ENCODE data around the gene CALML6. TPM values are rescaled to one million over a fixed set of nuclear protein-coding genes. Genes with fewer than 3 reads are reported as not detected.

Gene CALML6
- 0.18 and 0.32 TPM in 2 replicates for total RNA-seq

GRCh38 chr1:1914971-1915692, at the start of gene CALML6:
Gene CALML6 (plus strand): TSS chr1:1915260. CDS start chr1:1915281, 21 bp downstream.
- Mint-ChIP-seq H3K4me3 (ENCODE audit: low read depth) (no peak within 1 kb of the TSS), H3K9me3 (no peaks in the 10 kb centered on the region), H3K27ac (no peak within 1 kb of the TSS), H3K27me3 (ENCODE audit: low read depth) (peaks cover 1% of the 10 kb centered on the region), H3K36me3 (ENCODE audit: low read depth) (no peaks in the 10 kb centered on the region), H3K4me1 (ENCODE audit: low read depth) (peaks cover 4% of the 10 kb centered on the region)
- no peak for DNase-seq (ENCODE audit: low spot score)
- intact Hi-C loops (cut with micrococcal nuclease) = loop anchor here (10.0 kb wide), 1 partner anchor 220 kb away; no protein-coding TSS in a partner anchor

GRCh38 chr1:1867164-1867563, 47.9 kb upstream of the CALML6 start:
- DNase-seq (ENCODE audit: low spot score) = no peak
- intact Hi-C loops (cut with micrococcal nuclease) = no loop called here
- Mint-ChIP-seq H3K9me3 (no peaks in the 10 kb centered on the region), H3K27me3 (ENCODE audit: low read depth) (no peaks in the 10 kb centered on the region), H3K27ac (no peak overlapping the region), H3K4me3 (ENCODE audit: low read depth) (no peak overlapping the region), H3K4me1 (ENCODE audit: low read depth) (peaks cover 23% of the 10 kb centered on the region), H3K36me3 (ENCODE audit: low read depth) (peaks cover 46% of the 10 kb centered on the region)

GRCh38 chr1:1869469-1869868, 45.6 kb upstream of the CALML6 start:
- H3K4me1 Mint-ChIP-seq (ENCODE audit: low read depth) = peaks cover 25% of the 10 kb centered on the region
- peaks cover 45% of the 10 kb centered on the region for H3K36me3 Mint-ChIP-seq (ENCODE audit: low read depth)
- no peak overlapping the region for H3K27ac Mint-ChIP-seq
- no peaks in the 10 kb centered on the region for H3K27me3 Mint-ChIP-seq (ENCODE audit: low read depth)
- DNase-seq (ENCODE audit: low spot score) = no peak
- H3K9me3 Mint-ChIP-seq = no peaks in the 10 kb centered on the region
- intact Hi-C loops (cut with micrococcal nuclease) = no loop called here
- no peak overlapping the region for H3K4me3 Mint-ChIP-seq (ENCODE audit: low read depth)

- H3K27me3 Mint-ChIP-seq (ENCODE audit: low read depth) = no peaks in the 10 kb centered on the region
- no peak for DNase-seq (ENCODE audit: low spot score)
- H3K4me3 Mint-ChIP-seq (ENCODE audit: low read depth) = no peak overlapping the region
- peaks cover 35% of the 10 kb centered on the region for H3K4me1 Mint-ChIP-seq (ENCODE audit: low read depth)
- peaks cover 61% of the 10 kb centered on the region for H3K36me3 Mint-ChIP-seq (ENCODE audit: low read depth)
- H3K27ac Mint-ChIP-seq = no peak overlapping the region
- intact Hi-C loops (cut with micrococcal nuclease) = no loop called here
- no peaks in the 10 kb centered on the region for H3K9me3 Mint-ChIP-seq
These were observed 42.6 kb upstream of the CALML6 start for GRCh38 chr1:1872329-1872994.

GRCh38 chr1:1873186-1873585, 41.9 kb upstream of the CALML6 start:
- no peak overlapping the region for H3K27ac Mint-ChIP-seq
- DNase-seq (ENCODE audit: low spot score) = no peak
- H3K4me3 Mint-ChIP-seq (ENCODE audit: low read depth) = no peak overlapping the region
- H3K36me3 Mint-ChIP-seq (ENCODE audit: low read depth) = peaks cover 64% of the 10 kb centered on the region
- H3K27me3 Mint-ChIP-seq (ENCODE audit: low read depth) = no peaks in the 10 kb centered on the region
- intact Hi-C loops (cut with micrococcal nuclease) = no loop called here
- peaks cover 41% of the 10 kb centered on the region for H3K4me1 Mint-ChIP-seq (ENCODE audit: low read depth)
- H3K9me3 Mint-ChIP-seq = no peaks in the 10 kb centered on the region

GRCh38 chr1:1874901-1875300, 40.2 kb upstream of the CALML6 start:
- intact Hi-C loops (cut with micrococcal nuclease) = no loop called here
- DNase-seq (ENCODE audit: low spot score) = no peak
- H3K36me3 Mint-ChIP-seq (ENCODE audit: low read depth) = peaks cover 70% of the 10 kb centered on the region
- no peak overlapping the region for H3K27ac Mint-ChIP-seq
- no peaks in the 10 kb centered on the region for H3K9me3 Mint-ChIP-seq
- no peaks in the 10 kb centered on the region for H3K27me3 Mint-ChIP-seq (ENCODE audit: low read depth)
- peaks cover 44% of the 10 kb centered on the region for H3K4me1 Mint-ChIP-seq (ENCODE audit: low read depth)
- no peak overlapping the region for H3K4me3 Mint-ChIP-seq (ENCODE audit: low read depth)

GRCh38 chr1:1875932-1876331, 39.1 kb upstream of the CALML6 start:
- intact Hi-C loops (cut with micrococcal nuclease) = no loop called here
- H3K9me3 Mint-ChIP-seq = no peaks in the 10 kb centered on the region
- H3K4me1 Mint-ChIP-seq (ENCODE audit: low read depth) = peaks cover 46% of the 10 kb centered on the region
- H3K27me3 Mint-ChIP-seq (ENCODE audit: low read depth) = no peaks in the 10 kb centered on the region
- H3K36me3 Mint-ChIP-seq (ENCODE audit: low read depth) = peaks cover 66% of the 10 kb centered on the region
- peak overlapping the region; percentile 87 for H3K27ac Mint-ChIP-seq
- peak overlapping the region; percentile 61 for H3K4me3 Mint-ChIP-seq (ENCODE audit: low read depth)
- DNase-seq (ENCODE audit: low spot score) = no peak

GRCh38 chr1:1876335-1876930, 38.6 kb upstream of the CALML6 start:
- Mint-ChIP-seq H3K4me3 (ENCODE audit: low read depth) (peak overlapping the region; percentile 61), H3K4me1 (ENCODE audit: low read depth) (peaks cover 49% of the 10 kb centered on the region), H3K9me3 (no peaks in the 10 kb centered on the region), H3K27ac (peak overlapping the region; percentile 87), H3K36me3 (ENCODE audit: low read depth) (peaks cover 65% of the 10 kb centered on the region), H3K27me3 (ENCODE audit: low read depth) (no peaks in the 10 kb centered on the region)
- intact Hi-C loops (cut with micrococcal nuclease) = no loop called here
- DNase-seq (ENCODE audit: low spot score) = no peak

- Mint-ChIP-seq H3K4me3 (ENCODE audit: low read depth) (no peak overlapping the region), H3K36me3 (ENCODE audit: low read depth) (peaks cover 59% of the 10 kb centered on the region), H3K27me3 (ENCODE audit: low read depth) (no peaks in the 10 kb centered on the region), H3K4me1 (ENCODE audit: low read depth) (peaks cover 45% of the 10 kb centered on the region), H3K9me3 (no peaks in the 10 kb centered on the region), H3K27ac (peak overlapping the region; percentile 10)
- intact Hi-C loops (cut with micrococcal nuclease) = no loop called here
- DNase-seq (ENCODE audit: low spot score) = no peak
These were observed 37.1 kb upstream of the CALML6 start for GRCh38 chr1:1877865-1878436.

GRCh38 chr1:1879942-1880341, 35.1 kb upstream of the CALML6 start:
- H3K9me3 Mint-ChIP-seq = no peaks in the 10 kb centered on the region
- no peaks in the 10 kb centered on the region for H3K27me3 Mint-ChIP-seq (ENCODE audit: low read depth)
- no peak overlapping the region for H3K27ac Mint-ChIP-seq
- H3K4me3 Mint-ChIP-seq (ENCODE audit: low read depth) = no peak overlapping the region
- DNase-seq (ENCODE audit: low spot score) = no peak
- peaks cover 47% of the 10 kb centered on the region for H3K4me1 Mint-ChIP-seq (ENCODE audit: low read depth)
- intact Hi-C loops (cut with micrococcal nuclease) = no loop called here
- peaks cover 63% of the 10 kb centered on the region for H3K36me3 Mint-ChIP-seq (ENCODE audit: low read depth)

- peaks cover 55% of the 10 kb centered on the region for H3K36me3 Mint-ChIP-seq (ENCODE audit: low read depth)
- H3K27ac Mint-ChIP-seq = no peak overlapping the region
- H3K4me1 Mint-ChIP-seq (ENCODE audit: low read depth) = peaks cover 43% of the 10 kb centered on the region
- no peaks in the 10 kb centered on the region for H3K27me3 Mint-ChIP-seq (ENCODE audit: low read depth)
- H3K4me3 Mint-ChIP-seq (ENCODE audit: low read depth) = no peak overlapping the region
- H3K9me3 Mint-ChIP-seq = no peaks in the 10 kb centered on the region
- intact Hi-C loops (cut with micrococcal nuclease) = no loop called here
- DNase-seq (ENCODE audit: low spot score) = no peak
These were observed 34.3 kb upstream of the CALML6 start for GRCh38 chr1:1880617-1881312.

- no peak overlapping the region for H3K27ac Mint-ChIP-seq
- H3K4me3 Mint-ChIP-seq (ENCODE audit: low read depth) = no peak overlapping the region
- H3K27me3 Mint-ChIP-seq (ENCODE audit: low read depth) = no peaks in the 10 kb centered on the region
- peaks cover 50% of the 10 kb centered on the region for H3K36me3 Mint-ChIP-seq (ENCODE audit: low read depth)
- H3K4me1 Mint-ChIP-seq (ENCODE audit: low read depth) = peaks cover 37% of the 10 kb centered on the region
- no peak for DNase-seq (ENCODE audit: low spot score)
- no peaks in the 10 kb centered on the region for H3K9me3 Mint-ChIP-seq
- intact Hi-C loops (cut with micrococcal nuclease) = no loop called here
These were observed 33.3 kb upstream of the CALML6 start for GRCh38 chr1:1881727-1882126.

Data from activated T-helper 2 cell treated with anti-CD3 and anti-CD28 coated beads, Interferon-gamma antibody, Interleukin-2, Interleukin-4, amounts not matched to agents 10 μg/mL and 5 μg/mL and 100 μg/mL, durations not matched to agents 14 hours and 24 hours and 36 hours (primary cell).